ENCODE measurements around the gene CEP41.

The CEP41 gene

DNA sequence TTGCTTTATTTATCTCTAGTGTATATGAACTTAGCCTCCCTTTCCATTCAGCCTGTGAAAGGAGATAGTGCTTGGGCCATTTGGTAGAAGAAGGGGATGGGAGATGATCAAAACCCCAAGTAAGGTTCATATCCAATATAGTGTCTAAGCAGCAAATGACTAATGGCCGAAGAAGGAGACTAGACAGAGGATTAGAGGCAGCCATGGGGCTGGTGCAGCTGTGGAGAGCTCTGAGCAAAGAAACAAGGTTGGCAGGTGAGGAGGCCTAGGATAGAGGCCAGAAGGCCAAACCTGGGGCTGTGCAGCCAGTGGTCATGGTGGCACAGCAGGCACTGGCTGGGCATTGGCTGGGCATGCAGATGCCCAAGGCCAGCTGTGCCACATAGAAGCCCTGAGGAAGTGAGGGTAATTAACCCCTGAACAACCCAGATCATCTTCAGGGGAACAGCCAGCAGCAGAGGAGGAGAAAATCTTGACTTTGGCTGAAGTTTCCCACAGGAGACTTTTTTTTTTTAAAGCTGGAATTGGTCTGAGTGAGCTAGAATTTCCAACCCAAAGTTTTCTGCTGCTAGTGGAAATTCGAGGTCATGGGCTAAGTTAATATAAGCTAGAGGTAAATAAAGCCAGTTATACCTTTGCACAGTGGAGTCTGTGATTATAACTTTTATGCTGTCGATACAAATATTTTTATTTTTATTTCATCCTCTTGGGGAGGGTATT lies 70.8 kb downstream of the CEP41 start:
- DNase-seq = no peak

DNA sequence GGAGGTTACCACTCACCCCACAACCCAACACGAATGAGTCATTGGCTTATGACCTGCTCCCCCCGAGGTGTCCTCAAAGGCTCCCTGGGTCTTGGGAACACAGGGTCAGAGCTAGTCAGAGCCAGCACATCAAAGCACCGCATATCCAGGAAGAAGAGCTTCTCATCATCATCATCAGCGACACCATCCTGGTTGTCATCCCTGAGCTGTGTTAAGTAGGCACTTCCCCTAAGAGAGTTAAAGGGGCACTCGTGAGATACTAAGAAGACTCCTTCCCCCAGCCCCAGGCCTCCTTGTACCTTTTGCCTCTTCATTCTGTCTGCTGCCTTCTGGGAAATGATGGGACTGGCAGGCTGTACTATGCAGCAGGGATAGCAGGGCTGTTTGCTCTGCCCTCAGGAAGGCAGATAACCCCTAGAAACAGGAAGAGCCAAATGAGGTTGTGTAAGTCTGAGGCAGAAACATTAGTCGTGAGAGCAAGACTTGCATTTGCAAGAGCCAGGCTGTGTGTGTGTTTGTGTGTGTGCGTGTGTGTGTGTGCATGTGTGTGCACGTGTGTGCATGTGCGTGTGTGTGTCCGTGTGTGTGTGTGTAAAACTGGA lies 71.6 kb downstream of the CEP41 start:
- DNase-seq = no peak

DNA sequence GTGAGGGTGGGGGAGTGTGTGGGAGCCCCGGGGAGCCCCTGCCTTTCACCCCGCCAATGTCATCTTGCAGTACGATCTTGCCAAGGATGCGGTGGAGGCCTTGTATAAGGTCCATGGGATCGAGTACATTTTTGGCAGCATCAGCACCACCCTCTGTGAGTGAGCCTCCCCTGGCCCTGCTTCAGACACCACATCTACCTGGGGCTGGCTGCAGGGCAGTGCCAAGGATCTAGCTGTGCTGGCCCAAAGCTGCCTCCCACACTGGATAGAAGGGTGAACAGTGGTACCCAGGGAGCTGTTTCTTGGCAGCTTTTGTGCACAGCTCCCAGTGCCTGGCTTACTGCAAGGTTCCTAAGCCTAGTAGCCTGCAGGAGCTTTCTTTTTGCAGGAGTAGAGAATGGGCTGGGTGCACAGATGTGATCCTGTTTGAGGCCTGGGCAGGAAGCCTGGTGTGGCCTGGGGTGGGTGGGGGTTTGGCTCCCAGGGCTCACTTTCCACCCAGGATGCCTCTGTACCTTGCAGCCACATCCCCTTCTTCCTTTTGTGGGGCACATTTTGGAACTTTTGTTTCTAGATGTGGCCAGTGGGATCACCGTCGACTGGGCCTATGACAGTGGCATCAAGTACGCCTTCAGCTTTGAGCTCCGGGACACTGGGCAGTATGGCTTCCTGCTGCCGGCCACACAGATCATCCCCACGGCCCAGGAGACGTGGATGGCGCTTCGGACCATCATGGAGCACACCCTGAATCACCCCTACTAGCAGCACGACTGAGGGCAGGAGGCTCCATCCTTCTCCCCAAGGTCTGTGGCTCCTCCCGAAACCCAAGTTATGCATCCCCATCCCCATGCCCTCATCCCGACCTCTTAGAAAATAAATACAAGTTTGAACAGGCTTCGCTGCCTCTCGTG lies 72.7 kb downstream of the CEP41 start:
- DNase-seq = no peak

DNA sequence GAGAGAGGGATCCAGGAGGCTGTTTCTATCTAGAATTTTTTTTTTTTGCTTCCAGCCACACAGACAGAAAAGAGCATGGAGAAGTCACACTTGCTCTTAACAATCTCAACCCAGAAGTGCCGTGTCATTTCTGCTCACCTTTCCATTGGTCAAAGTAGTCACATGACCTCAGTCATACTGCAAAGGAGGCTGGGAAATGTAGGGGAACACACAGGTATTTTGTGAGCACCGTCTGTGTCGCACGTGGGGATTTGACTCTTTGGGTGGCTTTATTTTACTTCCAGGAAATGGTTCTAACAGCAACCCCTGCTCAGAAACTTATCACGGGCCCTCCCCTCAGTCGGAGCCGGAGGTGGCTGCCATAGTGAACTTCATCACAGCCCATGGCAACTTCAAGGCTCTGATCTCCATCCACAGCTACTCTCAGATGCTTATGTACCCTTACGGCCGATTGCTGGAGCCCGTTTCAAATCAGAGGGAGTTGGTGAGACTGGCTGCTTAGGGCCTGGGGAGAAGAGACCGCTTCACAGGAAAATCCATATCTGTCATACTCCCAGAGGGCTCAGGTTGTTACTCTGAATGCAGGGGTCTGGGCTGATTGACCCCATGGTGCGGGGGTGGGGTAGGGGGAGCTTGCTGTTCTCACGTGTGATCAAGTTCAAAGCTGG lies 73.6 kb downstream of the CEP41 start:
- no peak for DNase-seq

DNA sequence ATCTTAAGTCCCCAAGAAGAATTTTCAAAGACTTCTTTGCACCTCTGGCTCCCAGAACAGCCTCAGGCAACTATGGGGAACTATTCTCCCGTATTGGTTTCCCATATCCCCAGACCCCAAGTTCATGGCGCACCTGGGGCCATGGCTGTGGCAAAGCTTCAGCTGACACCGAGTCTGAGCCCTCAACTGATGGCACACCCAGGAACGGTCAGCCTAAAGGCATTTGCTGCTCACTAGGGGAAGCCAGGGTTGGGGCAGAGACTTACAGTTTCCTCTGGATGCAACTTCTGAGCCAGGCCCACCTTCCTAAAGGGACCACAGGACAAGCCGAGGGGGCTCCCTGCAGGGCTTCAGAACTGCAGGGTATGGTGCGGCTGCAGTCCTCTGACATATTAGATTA lies 74.3 kb downstream of the CEP41 start:
- DNase-seq = no peak

DNA sequence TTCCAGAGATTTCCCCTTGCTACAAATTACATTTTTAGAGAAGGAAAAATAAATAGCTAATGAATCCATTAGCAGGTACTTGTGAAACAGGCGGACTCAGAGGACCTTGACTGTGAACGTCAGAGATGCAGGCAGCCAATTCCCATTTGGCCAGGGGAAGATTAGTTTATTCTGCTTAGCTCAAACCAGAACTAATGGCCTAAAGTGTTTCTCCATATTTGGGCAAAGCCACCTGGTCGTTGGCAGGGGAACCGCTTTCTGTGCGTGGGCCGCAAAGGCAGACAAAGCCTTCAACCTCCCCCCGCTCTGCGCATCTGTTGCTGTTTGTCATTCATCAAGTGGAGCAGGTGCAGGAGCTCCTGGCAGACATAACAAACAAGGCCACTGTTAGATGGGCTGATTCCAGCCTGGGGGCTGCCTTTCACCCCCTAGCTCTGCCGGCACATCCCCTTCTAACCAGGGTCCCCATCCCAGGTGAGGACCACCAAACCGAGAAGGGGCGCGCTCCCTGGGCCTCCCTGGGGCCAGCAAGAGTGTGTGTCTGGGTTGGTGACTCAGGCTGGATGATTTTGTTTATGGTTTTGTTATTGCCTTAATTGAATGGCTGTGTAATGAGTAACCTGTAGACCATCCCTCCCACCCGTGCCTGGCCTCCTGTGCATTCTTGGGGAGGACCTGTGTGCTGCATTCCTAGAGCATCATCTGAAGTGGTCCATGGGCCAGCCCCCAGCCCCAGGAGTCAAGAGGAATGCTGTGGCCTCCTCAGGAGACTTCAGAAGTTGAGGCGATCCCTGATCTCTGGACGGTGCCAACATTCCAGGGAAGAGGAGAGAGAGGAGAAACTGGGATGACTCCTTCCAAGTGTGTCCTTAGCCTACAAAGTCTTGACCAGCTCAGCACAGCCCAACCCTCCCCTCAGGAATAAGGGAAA lies 75.0 kb downstream of the CEP41 start:
- DNase-seq = peak in 30 of 56 donors; percentile 9 to 67 (median 34)

DNA sequence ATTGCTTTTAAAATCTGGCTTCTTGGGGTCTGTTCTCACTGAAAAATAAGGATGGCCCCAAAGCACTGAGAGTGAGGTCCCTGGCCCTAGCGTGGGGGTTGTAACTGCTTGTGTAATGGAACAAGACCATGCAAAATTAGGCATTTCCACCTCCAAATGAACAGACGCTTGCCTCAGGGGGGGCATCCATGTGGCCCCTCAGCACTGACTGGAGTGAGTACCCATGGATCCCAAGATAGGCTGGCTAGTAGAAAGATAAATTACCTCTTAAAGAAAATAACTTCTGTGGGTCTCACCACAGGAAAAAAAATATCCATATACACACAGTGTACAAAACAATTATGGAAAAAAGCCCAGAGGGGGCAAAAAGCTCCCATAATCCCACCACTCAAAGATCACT lies 75.7 kb downstream of the CEP41 start:
- DNase-seq = no peak

DNA sequence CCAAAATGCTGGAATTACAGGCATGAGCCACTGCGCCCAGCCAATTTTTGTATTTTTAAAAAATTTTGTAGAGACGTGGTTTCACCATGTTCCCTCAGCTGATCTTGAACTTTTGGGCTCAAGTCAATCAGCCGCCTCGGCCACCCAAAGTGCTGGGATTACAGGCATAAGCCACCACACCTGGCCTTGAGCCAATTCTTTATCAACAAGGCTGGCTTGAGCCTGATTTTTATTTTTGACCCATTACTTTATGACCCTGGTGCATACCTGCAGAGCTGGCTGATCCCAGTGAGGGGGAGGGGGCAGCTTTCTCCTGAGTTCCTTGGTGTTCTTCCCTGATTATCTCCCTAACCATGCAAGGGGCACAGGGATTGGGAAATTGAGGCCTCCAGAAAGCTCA lies 76.4 kb downstream of the CEP41 start:
- no peak for DNase-seq

DNA sequence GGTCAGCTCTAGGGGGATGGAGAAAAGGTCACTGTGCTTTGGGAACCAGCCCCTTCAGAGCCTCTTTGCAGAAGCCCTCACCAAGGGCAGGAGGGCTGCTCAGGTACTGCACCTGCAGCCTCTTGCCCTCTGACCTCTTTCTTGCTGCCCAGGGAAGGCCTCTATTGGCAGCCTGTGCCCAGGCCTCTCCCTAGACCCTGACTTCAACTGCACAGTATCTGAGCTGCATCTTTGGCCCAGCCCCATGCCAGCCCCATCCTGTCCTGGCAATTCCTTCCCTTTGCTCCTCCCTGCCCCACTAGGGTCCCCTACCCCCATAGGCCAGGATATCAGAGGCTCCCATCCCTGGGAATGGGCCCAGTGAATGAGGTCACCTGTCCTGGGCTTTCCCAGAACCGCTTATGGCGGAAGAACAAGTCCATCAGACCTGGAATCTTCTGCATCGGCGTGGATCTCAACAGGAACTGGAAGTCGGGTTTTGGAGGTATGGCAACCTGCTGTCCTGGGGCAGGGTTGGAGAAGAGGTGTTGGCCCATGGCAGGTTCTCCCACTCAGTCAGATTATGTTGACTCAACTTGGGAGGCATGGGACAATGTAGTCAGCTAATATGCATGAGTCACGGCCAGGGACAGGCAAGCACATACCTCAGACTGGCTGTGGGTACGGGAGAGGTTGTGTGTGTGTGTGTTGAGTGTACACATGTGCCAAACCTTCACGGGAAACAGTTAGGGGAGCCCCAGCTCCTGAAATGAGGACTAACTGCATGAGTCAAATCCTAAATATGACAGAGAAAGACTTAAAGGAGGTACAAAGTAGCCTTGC lies 77.6 kb downstream of the CEP41 start:
- DNase-seq = no peak

DNA sequence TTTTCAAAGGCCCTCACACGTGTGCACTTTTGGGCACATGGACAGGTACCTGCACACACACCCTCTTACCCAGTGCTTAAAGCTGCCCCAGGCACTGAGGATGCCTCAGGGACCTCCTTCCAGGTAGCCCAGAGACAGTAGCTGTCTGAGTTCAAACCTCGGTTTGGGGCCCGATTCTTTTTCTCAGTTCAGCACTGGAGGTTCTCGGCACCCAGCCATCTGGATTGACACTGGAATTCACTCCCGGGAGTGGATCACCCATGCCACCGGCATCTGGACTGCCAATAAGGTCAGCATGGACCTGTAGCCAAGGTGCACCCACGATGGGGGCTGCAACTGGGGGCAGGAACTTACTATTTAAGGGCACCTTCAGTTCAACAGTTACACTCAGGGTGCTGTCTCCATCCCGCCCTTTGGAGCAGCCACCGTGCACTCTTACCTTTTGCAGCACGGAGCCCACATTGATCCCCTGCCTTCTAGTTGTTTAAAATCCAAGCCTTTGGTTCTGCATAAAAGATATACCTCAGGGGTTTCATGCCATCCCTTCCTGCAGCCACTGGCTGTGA lies 78.5 kb downstream of the CEP41 start:
- DNase-seq = no peak

DNA sequence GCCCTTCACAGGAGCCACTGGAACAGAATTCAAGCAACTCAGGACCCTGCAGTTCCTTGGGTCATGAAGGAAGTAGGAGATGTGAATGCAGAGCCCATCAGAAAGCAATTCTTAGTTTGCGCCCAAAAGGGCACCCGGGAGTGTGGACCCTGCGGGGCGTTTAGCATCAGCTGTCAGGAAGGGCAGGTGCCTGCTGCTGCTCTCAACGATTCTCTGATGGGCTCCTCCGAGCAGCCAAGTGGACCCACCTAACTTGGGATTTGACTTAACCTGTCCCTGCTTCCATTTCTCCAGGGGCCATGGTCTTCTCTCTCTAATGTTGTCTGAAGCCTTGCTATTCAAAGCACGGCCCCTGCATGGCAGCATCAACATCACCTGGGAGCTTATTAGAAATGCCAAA lies 79.1 kb downstream of the CEP41 start:
- DNase-seq = no peak

DNA sequence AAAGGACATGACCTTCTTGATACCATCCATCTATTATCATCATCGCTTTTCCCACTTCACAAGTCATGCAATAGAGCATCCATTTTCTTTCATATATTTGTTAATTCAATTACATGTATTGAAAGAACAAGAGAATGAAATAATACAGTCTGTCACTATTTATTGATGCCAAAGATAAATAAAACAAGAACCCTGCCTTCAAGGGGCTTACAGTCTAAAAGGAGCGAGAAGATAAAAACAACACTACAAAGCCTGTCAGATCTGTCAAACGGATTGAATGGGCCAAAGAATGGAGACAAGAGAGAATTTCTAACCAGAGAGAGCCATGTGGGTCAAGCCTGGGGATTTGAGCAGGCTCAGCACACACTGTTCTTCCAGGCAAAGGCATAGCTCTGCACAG lies 80.3 kb downstream of the CEP41 start:
- DNase-seq = no peak

DNA sequence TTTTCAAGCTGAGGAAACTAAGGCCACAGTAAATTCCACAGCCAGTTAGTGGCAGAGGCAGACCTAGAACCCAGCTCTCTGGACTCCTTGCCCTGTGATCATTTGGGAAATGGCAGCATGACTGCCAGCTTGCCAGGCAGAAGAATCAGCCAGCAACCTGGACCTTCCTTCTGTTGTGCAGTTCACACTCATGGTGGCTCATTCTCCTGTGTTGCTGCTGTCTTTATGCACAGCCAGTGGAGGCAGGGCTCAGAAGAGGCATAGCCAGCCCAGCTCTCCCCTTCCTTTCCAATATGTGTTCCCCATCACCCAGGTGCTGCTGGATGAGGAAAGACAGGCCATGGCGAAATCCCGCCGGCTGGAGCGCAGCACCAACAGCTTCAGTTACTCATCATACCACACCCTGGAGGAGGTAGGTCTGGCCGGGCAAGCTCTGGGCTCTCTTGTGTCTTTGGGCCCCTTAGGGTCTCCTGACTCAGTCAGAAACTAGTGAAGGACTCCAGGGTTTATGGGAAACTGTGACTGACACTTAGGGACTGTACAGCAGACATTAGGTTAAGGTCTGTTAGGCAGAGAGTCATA lies 81.4 kb downstream of the CEP41 start:
- DNase-seq = no peak

DNA sequence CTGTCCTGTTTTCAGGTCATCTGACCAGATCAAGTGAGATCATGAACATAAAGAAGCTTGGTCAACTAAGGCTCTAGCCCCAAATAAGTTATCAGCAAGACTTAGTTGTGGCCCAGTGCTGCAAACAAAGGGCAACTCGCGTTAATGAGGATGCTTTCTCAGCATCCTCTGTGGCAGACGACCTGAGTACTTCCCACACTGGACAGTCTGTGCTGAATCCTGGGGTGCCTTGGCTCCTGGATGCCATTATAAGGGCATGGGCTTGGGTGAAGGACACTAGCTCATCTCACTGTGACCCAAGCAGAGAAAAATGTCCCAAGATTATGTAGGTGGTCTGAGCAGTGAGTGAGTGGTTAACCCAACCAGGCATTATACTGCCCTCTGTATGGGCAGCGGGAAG lies 82.3 kb downstream of the CEP41 start:
- no peak for DNase-seq

DNA sequence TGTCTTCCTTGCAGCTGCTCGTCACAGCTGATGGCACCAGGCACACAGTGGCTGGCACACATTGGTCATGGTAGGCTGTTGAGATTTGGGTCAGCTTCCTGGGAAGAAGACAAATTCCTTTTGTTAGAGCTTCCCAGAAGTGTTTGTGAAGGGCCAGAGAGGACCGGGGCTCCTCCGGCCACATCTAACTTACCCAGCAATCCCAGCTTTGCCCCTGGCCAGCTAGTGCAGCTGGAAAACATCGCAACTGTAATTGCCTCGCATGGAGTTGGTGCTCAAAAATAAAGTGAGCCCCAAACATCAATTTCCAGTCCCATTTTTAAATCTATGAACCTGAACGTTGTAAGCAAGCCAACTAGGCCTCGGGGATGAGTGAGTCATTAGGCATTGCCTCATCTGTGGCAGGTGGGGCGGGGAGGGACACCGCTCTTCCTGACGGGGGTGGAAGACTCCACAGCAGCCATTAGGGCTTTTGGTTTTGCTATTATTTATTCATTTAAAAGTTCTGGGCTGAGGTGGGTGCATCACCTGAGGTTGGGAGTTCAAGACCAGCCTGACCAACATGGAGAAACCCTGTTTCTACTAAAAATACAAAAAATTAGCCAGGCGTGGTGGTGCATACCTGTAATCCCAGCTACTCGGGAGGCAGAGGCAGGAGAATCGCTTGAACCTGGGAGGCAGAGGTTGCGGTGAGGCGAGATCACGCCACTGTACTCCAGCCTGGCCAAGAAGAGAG lies 83.8 kb downstream of the CEP41 start:
- peak in 14 of 56 donors; percentile 10 to 64 (median 42) for DNase-seq

DNA sequence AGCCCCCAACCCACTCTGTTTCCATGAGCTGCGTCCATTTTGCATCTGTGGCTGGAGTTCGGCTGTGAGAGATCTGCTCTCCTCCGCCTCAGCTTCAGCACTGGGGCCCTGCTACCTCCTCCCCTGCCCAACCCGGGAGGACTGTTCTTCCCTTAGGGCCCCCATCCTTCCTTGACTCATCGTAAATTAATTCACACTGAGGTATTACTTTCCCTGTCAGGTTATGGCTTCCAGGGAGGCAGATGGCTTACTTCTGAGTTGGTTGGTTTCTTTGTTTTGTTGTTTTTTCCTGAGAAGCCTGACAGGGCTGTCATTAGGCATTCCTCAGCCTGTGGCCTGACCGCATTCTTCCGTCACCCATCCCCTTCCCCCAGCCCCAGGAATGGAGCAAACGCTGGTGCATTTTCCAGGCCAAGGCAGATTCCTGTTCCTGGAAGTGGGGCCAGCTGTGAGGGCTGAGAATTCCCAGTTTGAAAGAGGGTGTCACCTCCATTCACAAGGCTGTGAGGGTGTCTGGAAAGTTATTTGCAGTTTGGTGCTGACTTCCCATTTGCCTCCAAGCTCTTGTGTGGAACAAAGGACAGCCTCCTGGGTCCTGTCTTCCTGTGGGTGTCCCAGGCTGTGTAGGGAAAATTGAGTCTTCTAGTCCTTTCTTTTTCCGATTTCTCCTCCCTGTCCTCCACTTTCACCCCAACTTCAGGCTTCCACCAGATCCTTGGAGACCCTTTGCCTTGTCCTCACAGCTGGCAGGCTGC lies 84.5 kb downstream of the CEP41 start:
- DNase-seq = peak in 3 of 56 donors; percentile 27 to 61 (median 45)

DNA sequence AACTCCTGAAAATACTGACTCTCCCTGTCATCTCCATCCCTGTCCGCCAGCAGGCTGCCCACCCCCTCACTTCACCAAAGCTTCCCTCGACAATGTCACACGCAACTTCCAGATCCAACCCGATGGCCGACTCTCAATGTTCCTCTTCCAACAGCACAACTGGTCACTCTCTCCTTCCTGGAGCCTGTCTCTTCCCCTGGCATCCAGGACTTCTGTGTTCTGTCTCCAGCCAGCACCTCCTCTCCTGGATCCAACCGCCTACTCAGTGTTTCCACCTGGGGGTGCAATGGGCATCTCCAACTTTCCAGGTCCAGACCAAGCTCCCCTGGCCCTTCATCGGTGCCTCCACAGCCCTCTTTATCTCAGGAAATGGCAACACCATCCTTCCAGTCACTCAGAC lies 87.6 kb downstream of the CEP41 start:
- DNase-seq = no peak

All from amygdala (tissue), 56 donors.